PC-9 (cell line): Measurements from ENCODE around the gene RAB11A. TPM values are rescaled to one million over a fixed set of nuclear protein-coding genes. Genes with fewer than 3 reads are reported as not detected.
"Not testable (repeated sequence)": the region's sequence is repeated elsewhere in the genome, so short reads cannot be mapped to it uniquely, and the experiment has no call there.

Source experiments
- BruUV-seq: library from RNA; stranded (reverse); fragments of 400-500 nt; replicated peaks from 2 replicates; lab custom pipeline; 2021; lab: Mats Ljungman, UMichigan
- CTCF ChIA-PET: fragments of 300-600 bp; sonication (Branson Sonifier 250); formaldehyde crosslinking; loops from one replicate; lab custom pipeline; 2022; ENCODE audit warnings: antibody characterized with exemption; lab: Charles Lee
- POLR2A ChIA-PET: fragments of 300-600 bp; sonication (Branson Sonifier 250); formaldehyde crosslinking; loops from one replicate; lab custom pipeline; 2022; ENCODE audit warnings: antibody characterized with exemption; ENCODE audit not compliant: unreplicated experiment; lab: Charles Lee
- DNase-seq, 2 experiments: peaks; one replicate each; pipeline versions ENCODE4 v3.0.0 to v3.0.0-alpha.2; 2015 to 2022; ENCODE audit warnings: mixed read lengths in 1 of 2
- H2AFZ ChIP-seq: fragments of 200-600 bp; sonication (generic); 2 replicates; pipeline ENCODE4 v1.8.1; 2017; ENCODE audit warnings: antibody characterized with exemption
- H3F3A ChIP-seq: fragments of 200-600 bp; sonication (generic); 2 replicates; pipeline ENCODE4 v1.8.1; 2017; ENCODE audit warnings: antibody characterized with exemption, mild to moderate bottlenecking, low read depth; ENCODE audit not compliant: insufficient read depth
- H3K27ac ChIP-seq: fragments of 200-600 bp; sonication (generic); 2 replicates; pipeline ENCODE4 v1.6.1; 2016; ENCODE audit warnings: mixed run types
- H3K27me3 ChIP-seq: fragments of 200-600 bp; sonication (generic); 2 replicates; pipeline ENCODE4 v1.6.1; 2016; ENCODE audit warnings: low read depth, mixed run types; ENCODE audit not compliant: insufficient read depth
- H3K36me3 ChIP-seq: fragments of 200-600 bp; sonication (generic); 2 replicates; pipeline ENCODE4 v1.6.1; 2016; ENCODE audit warnings: low read depth, mixed run types
- H3K4me1 ChIP-seq: fragments of 200-600 bp; sonication (generic); replicated peaks from 2 replicates; pipeline ENCODE4 v1.6.1; 2016; ENCODE audit warnings: mixed run types; ENCODE audit not compliant: insufficient read depth
- H3K4me2 ChIP-seq: fragments of 200-600 bp; sonication (generic); 2 replicates; pipeline ENCODE4 v1.6.1; 2017; ENCODE audit warnings: mixed run types
- H3K4me3 ChIP-seq: fragments of 200-600 bp; sonication (generic); 2 replicates; pipeline ENCODE4 v1.6.1; 2016; ENCODE audit warnings: mixed run types
- H3K79me2 ChIP-seq: fragments of 200-600 bp; sonication (generic); 2 replicates; pipeline ENCODE4 v1.6.1; 2017; ENCODE audit warnings: low read depth, mixed run types
- H3K9me2 ChIP-seq: fragments of 200-600 bp; sonication (generic); 2 replicates; pipeline ENCODE4 v1.8.1; 2017; ENCODE audit warnings: mild to moderate bottlenecking; ENCODE audit not compliant: insufficient read depth
- H3K9me3 ChIP-seq: fragments of 200-600 bp; sonication (generic); 2 replicates; pipeline ENCODE4 v1.8.1; 2016; ENCODE audit warnings: low read depth; ENCODE audit not compliant: insufficient read depth
- H4K20me1 ChIP-seq: fragments of 200-600 bp; sonication (generic); 2 replicates; pipeline ENCODE4 v1.8.1; 2017; ENCODE audit not compliant: insufficient read depth
- CTCF ChIP-seq: fragments of 200-600 bp; sonication (generic); conservative IDR thresholded peaks from 2 replicates; pipeline ENCODE4 v1.6.1; 2017; ENCODE audit warnings: mixed run types, antibody characterized with exemption, mild to moderate bottlenecking, moderate library complexity
- EZH2 ChIP-seq: fragments of 200-600 bp; sonication (generic); IDR thresholded peaks from 2 replicates; pipeline ENCODE4 v1.8.0; 2017; ENCODE audit warnings: antibody characterized with exemption, low read depth
- intact Hi-C: fragments of 100-400 bp; cut with micrococcal nuclease; formaldehyde crosslinking; loops from one replicate; pipeline ENCODE4 v1.10.0; 2022; ENCODE audit not compliant: unreplicated experiment
- total RNA-seq: library from RNA; stranded (reverse); gene quantifications from 2 replicates; pipeline ENCODE4 v1.2.3, GENCODE V29; 2021

Gene RAB11A
- total RNA-seq, 1 experiment from 2014 or later, result 233 TPM

GRCh38 chr15:65870889-65871533 is 1.7 kb downstream of the RAB11A start:
- H3K9me2 ChIP-seq, result no peaks in the 10 kb centered on the region
- ChIA-PET POLR2A (interaction anchor here (0.5 to 0.7 kb wide), 4 partner anchors 38 to 261 kb away, joined by 3 to 5 read pairs (median 4); no protein-coding TSS in a partner anchor), CTCF (interaction anchor here (0.5 kb wide), 1 partner anchor 695 kb away, joined by 6 read pairs; the partner anchor contains the start of gene LCTL)
- H3K79me2 ChIP-seq, result peaks cover 66% of the 10 kb centered on the region
- intact Hi-C loops, result loop anchor here (1.0 kb wide), 1 partner anchor 35 kb away; no protein-coding TSS in a partner anchor
- peak overlapping the region; percentile 96 for H3K4me3 ChIP-seq
- peak overlapping the region; percentile 85 for H3K27ac ChIP-seq
- BruUV-seq, result no TSS peak
- H4K20me1 ChIP-seq, result peaks cover 38% of the 10 kb centered on the region
- peak in 1 of 2 experiments; percentile 81 for DNase-seq
- peak overlapping the region; percentile 97 for H3K4me2 ChIP-seq
- H3K4me1 ChIP-seq, result peaks cover 21% of the 10 kb centered on the region; the same call in 1 of the 2 replicates
- no peaks in the 10 kb centered on the region for H3K36me3 ChIP-seq
- peak overlapping the region; percentile 97 for H2AFZ ChIP-seq
- no peaks in the 10 kb centered on the region for H3K9me3 ChIP-seq
- H3K27me3 ChIP-seq, result no peaks in the 10 kb centered on the region
- TF ChIP-seq CTCF (no peak), EZH2 (no peak)
- H3F3A ChIP-seq, result peaks cover 20% of the 10 kb centered on the region

- peak overlapping the region; percentile 96; the same call in 1 of the 2 replicates for H3K4me3 ChIP-seq
- POLR2A ChIA-PET, CTCF ChIA-PET: not testable (repeated sequence)
Observed at GRCh38 chr15:65871886-65872285, 2.6 kb downstream of the RAB11A start.

GRCh38 chr15:65872596-65872995 is 3.3 kb downstream of the RAB11A start:
- Histone ChIP-seq H3F3A (peaks cover 20% of the 10 kb centered on the region), H4K20me1 (peaks cover 46% of the 10 kb centered on the region), H3K4me2 (peak overlapping the region; percentile 97; the same call in 1 of the 2 replicates), H3K4me1 (peaks cover 21% of the 10 kb centered on the region; the same call in 1 of the 2 replicates), H3K79me2 (peaks cover 82% of the 10 kb centered on the region)
- H3K9me2 ChIP-seq, H3K36me3 ChIP-seq, H2AFZ ChIP-seq, H3K27me3 ChIP-seq, DNase-seq, POLR2A ChIA-PET, intact Hi-C loops, BruUV-seq, H3K27ac ChIP-seq, H3K9me3 ChIP-seq, H3K4me3 ChIP-seq: not testable (repeated sequence)
- CTCF ChIA-PET, result interaction anchor here (0.7 kb wide), 1 partner anchor 686 kb away, joined by 4 read pairs; no protein-coding TSS in a partner anchor

More at GRCh38 chr15:65871886-65872285, 2.6 kb downstream of the RAB11A start:
- DNase-seq, intact Hi-C loops, H3K9me3 ChIP-seq, H3K36me3 ChIP-seq, BruUV-seq, H3K27me3 ChIP-seq, H3K9me2 ChIP-seq, H2AFZ ChIP-seq: not testable (repeated sequence)
- peak overlapping the region; percentile 97 for H3K4me2 ChIP-seq
- H3K79me2 ChIP-seq, result peaks cover 75% of the 10 kb centered on the region
- H3F3A ChIP-seq, result peaks cover 20% of the 10 kb centered on the region
- peak overlapping the region; percentile 85; the same call in 1 of the 2 replicates for H3K27ac ChIP-seq
- H3K4me1 ChIP-seq, result peaks cover 21% of the 10 kb centered on the region; the same call in 1 of the 2 replicates
- H4K20me1 ChIP-seq, result peaks cover 44% of the 10 kb centered on the region

- Histone ChIP-seq H3K4me1 (peaks cover 21% of the 10 kb centered on the region; the same call in 1 of the 2 replicates), H3K9me2 (no peaks in the 10 kb centered on the region), H3K79me2 (peaks cover 85% of the 10 kb centered on the region), H4K20me1 (peaks cover 46% of the 10 kb centered on the region), H3K4me2 (no peak overlapping the region), H3F3A (peaks cover 20% of the 10 kb centered on the region), H3K27ac (no peak overlapping the region), H3K27me3 (no peaks in the 10 kb centered on the region), H3K9me3 (no peaks in the 10 kb centered on the region), H3K4me3 (no peak overlapping the region), H2AFZ (no peak overlapping the region), H3K36me3 (no peaks in the 10 kb centered on the region)
- POLR2A ChIA-PET, result no interaction called here
- CTCF ChIA-PET, result no interaction called here
- TF ChIP-seq EZH2 (no peak), CTCF (no peak)
- DNase-seq, result no peak
- BruUV-seq, result no TSS peak
- intact Hi-C loops, result no loop called here
Observed at GRCh38 chr15:65873256-65873655, 4.0 kb downstream of the RAB11A start.
